Nephron progenitor cell (in vitro differentiated cells): ENCODE data around the gene TJP1.
A peak's percentile ranks its signal among the peaks of the same experiment; 100 is the strongest.

Experiments
- DNase-seq: peaks from one replicate; pipeline ENCODE4 v3.0.0; 2021
- H3K27ac Mint-ChIP-seq: 2 replicates; pipeline ENCODE4 v1.8.0; 2021; ENCODE audit warnings: mild to moderate bottlenecking, moderate library complexity, mixed read lengths
- H3K27me3 Mint-ChIP-seq: 2 replicates; pipeline ENCODE4 v1.8.0; 2021; ENCODE audit warnings: mild to moderate bottlenecking, low read depth, mixed read lengths; ENCODE audit not compliant: poor library complexity
- H3K36me3 Mint-ChIP-seq: 2 replicates; pipeline ENCODE4 v1.8.0; 2021; ENCODE audit warnings: low read depth, mixed read lengths
- H3K4me1 Mint-ChIP-seq: 2 replicates; pipeline ENCODE4 v1.8.0; 2021; ENCODE audit warnings: mixed read lengths
- H3K4me3 Mint-ChIP-seq: 2 replicates; pipeline ENCODE4 v1.8.0; 2021; ENCODE audit warnings: mild to moderate bottlenecking, moderate library complexity, mixed read lengths
- H3K9me3 Mint-ChIP-seq: 2 replicates; pipeline ENCODE4 v1.8.0; 2021; ENCODE audit warnings: mild to moderate bottlenecking, moderate library complexity, mixed read lengths
- CTCF ChIP-seq: fragments of 200-600 bp; sonication (generic); IDR thresholded peaks from 2 replicates; pipeline ENCODE4 v1.5.0; 2021; ENCODE audit warnings: antibody characterized with exemption

The TJP1 gene

GRCh38 chr15:29750754-29751153, 71.5 kb downstream of the TJP1 start:
- H3K27ac Mint-ChIP-seq = no peak overlapping the region

GRCh38 chr15:29749365-29750086, 72.7 kb downstream of the TJP1 start:
- Mint-ChIP-seq H3K27ac (peak overlapping the region; percentile 32), H3K4me3 (no peak overlapping the region), H3K4me1 (peaks cover 4% of the 10 kb centered on the region), H3K9me3 (peaks cover 5% of the 10 kb centered on the region), H3K36me3 (peaks cover 48% of the 10 kb centered on the region), H3K27me3 (no peaks in the 10 kb centered on the region)
- TF ChIP-seq CTCF = no peak
- no peak for DNase-seq

More at GRCh38 chr15:29750754-29751153, 71.5 kb downstream of the TJP1 start:
- no peak for TF ChIP-seq CTCF
- no peak overlapping the region for H3K4me3 Mint-ChIP-seq
- no peak for DNase-seq
- peaks cover 56% of the 10 kb centered on the region for H3K36me3 Mint-ChIP-seq
- H3K4me1 Mint-ChIP-seq = peaks cover 4% of the 10 kb centered on the region
- peaks cover 5% of the 10 kb centered on the region for H3K9me3 Mint-ChIP-seq
- H3K27me3 Mint-ChIP-seq = no peaks in the 10 kb centered on the region

- H3K4me3 Mint-ChIP-seq = no peak overlapping the region
- no peak for TF ChIP-seq CTCF
- DNase-seq = no peak
- no peaks in the 10 kb centered on the region for H3K27me3 Mint-ChIP-seq
- H3K36me3 Mint-ChIP-seq = peaks cover 33% of the 10 kb centered on the region
- no peaks in the 10 kb centered on the region for H3K9me3 Mint-ChIP-seq
- H3K27ac Mint-ChIP-seq = no peak overlapping the region
- H3K4me1 Mint-ChIP-seq = peaks cover 4% of the 10 kb centered on the region
These were observed 74.3 kb downstream of the TJP1 start for GRCh38 chr15:29747837-29748417.

- Mint-ChIP-seq H3K4me3 (no peak overlapping the region), H3K36me3 (peaks cover 37% of the 10 kb centered on the region), H3K27me3 (no peaks in the 10 kb centered on the region), H3K4me1 (no peaks in the 10 kb centered on the region), H3K27ac (peak overlapping the region; percentile 23), H3K9me3 (no peaks in the 10 kb centered on the region)
- no peak for DNase-seq
- no peak for TF ChIP-seq CTCF
These were observed 78.8 kb downstream of the TJP1 start for GRCh38 chr15:29743475-29743874.

- Mint-ChIP-seq H3K27me3 (no peaks in the 10 kb centered on the region), H3K27ac (no peak overlapping the region), H3K4me3 (no peak overlapping the region), H3K4me1 (peaks cover 16% of the 10 kb centered on the region), H3K9me3 (no peaks in the 10 kb centered on the region), H3K36me3 (peaks cover 55% of the 10 kb centered on the region)
- no peak for TF ChIP-seq CTCF
- DNase-seq = no peak
These were observed 81.5 kb downstream of the TJP1 start for GRCh38 chr15:29740692-29741311.
